Psoas muscle (tissue), 8 donors: ENCODE data around the gene DNAJB12. TPM values are rescaled to one million over a fixed set of nuclear protein-coding genes. Genes with fewer than 3 reads are reported as not detected.

ENCODE experiments used
- ATAC-seq, 4 donors: fragments of 200-7000 bp; cut with Tn5 transposase; one replicate each; pipeline ENCODE4 v1.9.1; 2020; ENCODE audit warnings: moderate library complexity in 3 of 4, mild to moderate bottlenecking in 2 of 4
- DNase-seq, 2 donors: peaks; one replicate each; pipeline ENCODE4 v3.0.0-alpha.2; 2020
- H3K27ac ChIP-seq: fragments of 200-600 bp; one replicate; pipeline ENCODE4 v1.8.0; 2022
- H3K27me3 ChIP-seq, 3 donors: fragments of 200-600 bp in 1 of 3; one replicate each; pipeline versions ENCODE4 v1.6.1 to v1.8.0; 2013 to 2022; ENCODE audit warnings: low read length in 2 of 3, mild to moderate bottlenecking in 2 of 3, moderate library complexity in 1 of 3; ENCODE audit not compliant: insufficient read depth in 3 of 3
- H3K36me3 ChIP-seq, 2 donors: fragments of 200-600 bp in 1 of 2; one replicate each; pipeline versions ENCODE4 v1.6.1 to v1.8.0; 2013 to 2022; ENCODE audit warnings: low read depth in 1 of 2, mild to moderate bottlenecking in 1 of 2, moderate library complexity in 1 of 2; ENCODE audit not compliant: insufficient read depth in 1 of 2
- H3K4me1 ChIP-seq: fragments of 200-600 bp; one replicate; pipeline ENCODE4 v1.8.0; 2022
- H3K4me3 ChIP-seq: fragments of 200-600 bp; one replicate; pipeline ENCODE4 v1.8.0; 2022; ENCODE audit warnings: mild to moderate bottlenecking
- H3K9me3 ChIP-seq: fragments of 200-600 bp; one replicate; pipeline ENCODE4 v1.8.0; 2022
- CTCF ChIP-seq: fragments of 200-600 bp; IDR thresholded peaks from one replicate; pipeline ENCODE4 v1.8.0; 2022; ENCODE audit warnings: antibody characterized with exemption
- WGBS, 3 donors: extraction: QIAGEN DNeasy Blood & Tissue Kit; methylation state at CpG; one replicate each; pipeline versions ENCODE4 v1.1.6 to v1.1.7; 2013; 5-methylcytosine and 5-hydroxymethylcytosine counted together
- intact Hi-C, 2 donors: fragments of 100-400 bp; cut with DNase I; formaldehyde crosslinking; loops; one replicate each; pipeline versions ENCODE4 v1.11.0 to v1.14.2; 2022
- polyA plus RNA-seq, 3 donors: library from polyadenylated mRNA; stranded (reverse); fragments of 200-250 nt; gene quantifications; one replicate each; pipeline ENCODE4 v1.2.3, GENCODE V29; 2013
- total RNA-seq, 4 donors: library from RNA; stranded (reverse); fragmentation: NEBNext Ultra II Directional in 2 of 4; extraction: Animal tissue kit (Norgen Biotek cat#: 25700) in 2 of 4; gene quantifications; one replicate each; pipeline versions ENCODE4 v1.2.1 to v1.2.4, GENCODE V29; 2021 to 2023
- donor health status: healthy with polysubstance abuse.
- donor health status: DM: no; HTN: no; CAD: no; lungs with moderate emphysema.
- donor health status: Bipolar disorder and iron deficiency.
- donor health status: healthy.
- donor health status: DM: yes; HTN: yes; CAD: no.
- donor health status: DM: no; HTN: no; CAD: no.
- donor health status: DM: no; HTN: no; CAD: no.
- donor health status: DM: yes; HTN: yes; CAD: no.

Gene DNAJB12
- total and polyA plus RNA-seq, 7 donors = 22.1 to 38.7 (median 24.9) TPM

- H3K4me3 ChIP-seq = no peak overlapping the region
- no peaks in the 10 kb centered on the region for H3K9me3 ChIP-seq
- DNase-seq (no peak), ATAC-seq (no peak)
- H3K36me3 ChIP-seq = peaks cover 0 to 11% of the 10 kb centered on the region in 2 donors
- WGBS, 3 donors = 80 to 89% (median 82%) methylated on average over 6 of the region's 6 CpGs
- intact Hi-C loops = no loop called here
- H3K27me3 ChIP-seq = no peaks in the 10 kb centered on the region
- peaks cover 20% of the 10 kb centered on the region for H3K4me1 ChIP-seq
- no peak overlapping the region for H3K27ac ChIP-seq
- TF ChIP-seq CTCF = no peak
Measured at GRCh38 chr10:72356115-72356514, 1.4 kb upstream of the DNAJB12 start.

GRCh38 chr10:72355214-72355555 is 466 bp upstream of the DNAJB12 start:
- intact Hi-C loops = no loop called here
- peaks cover 0 to 17% of the 10 kb centered on the region in 2 donors for H3K36me3 ChIP-seq
- no peak for TF ChIP-seq CTCF
- ATAC-seq (peak in 3 of 4 donors; percentile 1 to 2 (median 1)), DNase-seq (no peak)
- peak overlapping the region; percentile 93 for H3K27ac ChIP-seq
- 31 to 34% (median 33%) methylated on average over 7 of the region's 7 CpGs for WGBS, 3 donors
- H3K4me3 ChIP-seq = peak overlapping the region; percentile 95
- H3K27me3 ChIP-seq = no peaks in the 10 kb centered on the region
- no peaks in the 10 kb centered on the region for H3K9me3 ChIP-seq
- H3K4me1 ChIP-seq = peaks cover 20% of the 10 kb centered on the region

GRCh38 chr10:72353965-72354355 is 759 bp downstream of the DNAJB12 start:
- Histone ChIP-seq H3K27ac (peak overlapping the region; percentile 93), H3K4me3 (peak overlapping the region; percentile 95), H3K27me3 (no peaks in the 10 kb centered on the region), H3K36me3 (peaks cover 0 to 26% of the 10 kb centered on the region in 2 donors), H3K9me3 (no peaks in the 10 kb centered on the region), H3K4me1 (peaks cover 20% of the 10 kb centered on the region)
- ATAC-seq (peak; percentile 19 to 53 (median 32)), DNase-seq (peak; percentile 43 to 76)
- WGBS, 3 donors = 0% methylated on average over 21 to 23 of the region's 23 CpGs
- intact Hi-C loops = no loop called here
- TF ChIP-seq CTCF = no peak

GRCh38 chr10:72353028-72353964 is 1.4 kb downstream of the DNAJB12 start:
- ATAC-seq (peak; percentile 35 to 63 (median 50)), DNase-seq (no peak)
- Histone ChIP-seq H3K4me1 (peaks cover 20% of the 10 kb centered on the region), H3K9me3 (no peaks in the 10 kb centered on the region), H3K36me3 (peaks cover 0 to 33% of the 10 kb centered on the region in 2 donors), H3K4me3 (peak overlapping the region; percentile 95), H3K27me3 (no peaks in the 10 kb centered on the region), H3K27ac (peak overlapping the region; percentile 93)
- WGBS, 3 donors = 35 to 40% (median 39%) methylated on average over 18 of the region's 18 CpGs
- TF ChIP-seq CTCF = no peak
- intact Hi-C loops = no loop called here
